NCI-H226 (cell line): ENCODE results near the gene SRF.

Source experiments
- DNase-seq: peaks from one replicate; pipeline ENCODE4 v3.0.0-alpha.2; 2015

The SRF gene

GRCh38 chr6:43184268-43184985, 13.4 kb downstream of the SRF start:
- DNase-seq = no peak

DNA sequence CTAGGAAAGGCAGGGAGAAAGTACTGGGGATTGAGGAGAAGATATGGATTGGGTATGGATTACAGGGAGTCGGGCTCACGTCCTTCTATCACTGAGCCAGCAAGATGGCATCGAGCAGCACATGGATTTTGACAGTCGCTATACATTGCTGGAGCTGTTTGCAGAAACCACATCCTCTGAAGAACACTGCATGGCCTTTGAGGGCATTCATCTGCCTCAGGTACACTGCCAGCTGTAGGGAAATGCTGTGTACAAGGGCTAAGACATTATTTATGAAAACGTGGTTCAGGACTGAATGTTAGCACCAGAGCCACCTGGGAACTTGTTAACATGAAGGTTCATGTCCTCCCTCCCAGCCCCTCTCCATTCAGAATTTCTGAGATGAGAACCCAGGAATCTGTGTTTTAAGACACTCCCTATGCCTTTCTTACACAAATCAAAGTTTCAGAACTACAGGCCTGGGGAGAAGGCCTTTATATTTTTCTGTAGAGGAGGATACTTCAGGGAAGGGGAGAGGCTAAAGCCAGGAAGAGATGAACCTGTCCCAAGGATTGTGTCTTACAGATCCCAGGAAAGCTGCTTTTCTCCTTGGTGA, 14.4 kb downstream of the SRF start:
- no peak for DNase-seq

DNA sequence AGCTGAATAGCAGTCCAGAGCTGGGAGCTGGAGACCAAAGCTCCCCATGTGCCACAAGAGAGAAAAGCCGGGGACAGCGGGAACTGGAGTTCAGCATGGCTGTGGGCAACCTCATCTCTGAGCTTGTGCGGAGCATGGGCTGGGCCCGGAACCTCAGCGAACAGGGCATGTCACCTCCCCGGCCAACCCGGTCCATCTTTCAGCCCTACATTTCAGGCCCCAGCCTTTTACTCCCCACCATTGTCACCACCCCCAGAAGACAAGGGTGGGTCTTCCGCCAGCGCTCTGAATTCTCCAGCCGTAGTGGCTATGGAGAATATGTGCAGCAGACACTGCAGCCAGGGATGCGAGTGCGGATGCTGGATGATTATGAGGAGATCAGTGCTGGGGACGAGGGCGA, 14.9 kb downstream of the SRF start:
- DNase-seq = no peak

DNA sequence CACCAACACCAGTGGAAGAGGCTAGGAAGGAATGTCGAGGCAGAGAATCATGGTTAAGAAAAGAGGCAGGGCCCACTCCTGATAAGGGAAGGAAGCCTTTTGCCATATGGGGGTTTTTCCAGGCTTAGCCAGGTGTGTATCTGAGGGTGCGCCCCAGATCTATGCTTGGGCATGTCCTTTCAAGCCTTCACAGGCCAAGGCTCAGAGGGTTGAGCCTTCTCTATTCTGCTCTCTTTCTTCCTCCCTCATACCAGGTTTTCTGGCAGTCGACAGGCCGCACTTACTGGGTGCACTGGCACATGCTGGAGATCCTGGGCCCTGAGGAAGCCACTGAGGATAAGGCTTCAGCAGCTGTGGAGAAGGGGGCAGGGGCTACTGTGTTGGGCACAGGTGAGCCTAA, 15.6 kb downstream of the SRF start:
- DNase-seq = no peak

GRCh38 chr6:43187821-43188220, 16.8 kb downstream of the SRF start:
- no peak for DNase-seq

DNA sequence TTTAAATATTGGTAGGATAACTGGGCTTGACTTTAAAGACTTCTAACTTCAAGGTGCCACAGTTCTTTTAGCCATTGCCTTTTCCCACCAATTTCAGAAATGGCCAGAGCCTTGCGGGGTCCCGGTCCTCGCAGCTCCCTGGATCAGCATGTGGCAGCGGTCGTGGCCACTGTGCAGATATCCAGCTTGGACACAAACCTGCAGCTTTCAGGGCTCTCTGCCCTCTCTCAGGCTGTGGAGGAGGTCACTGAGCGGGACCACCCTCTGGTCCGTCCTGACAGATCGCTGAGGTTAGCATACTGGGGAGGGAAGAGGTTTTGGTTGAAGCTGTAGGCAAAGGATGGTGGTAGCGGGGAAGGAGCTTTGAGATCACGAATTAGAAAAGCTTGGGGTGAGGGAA, 17.4 kb downstream of the SRF start:
- DNase-seq = no peak

DNA sequence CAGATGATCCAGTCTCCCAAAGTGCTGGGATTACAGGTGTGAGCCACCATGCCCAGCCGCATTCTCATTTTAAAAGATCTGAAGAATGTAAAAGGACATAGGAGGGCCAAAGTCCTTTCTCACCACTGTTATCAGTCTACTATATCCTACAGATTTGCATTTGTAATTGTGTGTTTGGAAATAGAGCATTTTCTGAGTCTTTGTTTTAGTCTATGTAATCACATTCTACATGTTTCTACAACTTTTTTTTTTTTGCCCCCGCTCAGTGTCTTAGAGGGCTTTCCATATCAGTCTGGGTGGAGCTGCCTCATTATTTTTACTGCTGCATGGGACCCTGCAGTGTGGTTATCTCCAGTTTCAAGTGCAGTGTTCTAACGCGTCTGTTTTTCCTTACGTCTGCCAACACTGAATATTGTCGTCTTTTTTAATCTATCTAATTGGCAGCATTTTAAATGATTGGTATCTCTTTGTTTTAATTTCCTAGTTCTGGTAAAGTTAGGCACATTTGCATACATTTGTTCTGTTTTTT, 18.8 kb downstream of the SRF start:
- no peak for DNase-seq

GRCh38 chr6:43192911-43193310, 21.8 kb downstream of the SRF start:
- DNase-seq = no peak

GRCh38 chr6:43193929-43194328, 22.9 kb downstream of the SRF start:
- DNase-seq = no peak

GRCh38 chr6:43196337-43196736, 25.3 kb downstream of the SRF start:
- DNase-seq = no peak

- no peak for DNase-seq
Measured at GRCh38 chr6:43199912-43200311, 28.8 kb downstream of the SRF start.

DNA sequence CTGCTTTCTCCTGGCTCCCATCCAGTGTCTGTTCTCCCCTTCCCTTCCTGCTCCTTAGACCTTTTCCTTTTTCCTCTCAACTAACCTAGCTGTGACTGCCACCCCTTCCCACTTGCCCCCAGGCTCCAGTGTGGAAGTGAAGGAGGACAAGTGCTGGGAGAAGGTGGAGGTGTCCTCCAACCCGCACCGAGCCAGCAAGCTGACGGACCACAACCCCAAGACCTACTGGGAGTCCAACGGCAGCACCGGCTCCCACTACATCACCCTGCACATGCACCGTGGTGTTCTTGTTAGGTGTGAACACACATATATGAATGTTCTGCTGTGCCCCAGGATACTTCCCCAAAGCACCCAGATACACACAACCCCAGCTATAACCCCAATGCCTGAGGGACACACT, 29.5 kb downstream of the SRF start:
- no peak for DNase-seq

GRCh38 chr6:43202451-43202850, 31.4 kb downstream of the SRF start:
- DNase-seq = no peak

GRCh38 chr6:43203029-43203717, 32.1 kb downstream of the SRF start:
- no peak for DNase-seq

DNA sequence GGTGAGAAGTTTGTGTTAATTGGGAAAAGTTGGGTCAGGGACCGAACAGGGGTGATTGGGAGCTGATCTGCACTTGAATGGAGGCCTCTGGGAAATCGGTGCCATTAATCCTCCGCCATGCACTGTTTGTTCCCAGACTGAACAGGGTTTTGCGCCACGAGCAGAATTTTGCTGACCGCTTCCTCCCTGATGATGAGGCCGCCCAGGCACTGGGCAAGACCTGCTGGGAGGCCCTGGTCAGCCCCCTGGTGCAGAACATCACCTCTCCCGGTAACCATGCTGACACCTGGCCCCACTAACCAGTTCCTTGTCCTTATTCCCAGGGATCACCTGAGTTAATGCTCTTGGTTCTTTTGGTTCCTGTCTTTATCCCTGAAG, 32.6 kb downstream of the SRF start:
- no peak for DNase-seq

DNA sequence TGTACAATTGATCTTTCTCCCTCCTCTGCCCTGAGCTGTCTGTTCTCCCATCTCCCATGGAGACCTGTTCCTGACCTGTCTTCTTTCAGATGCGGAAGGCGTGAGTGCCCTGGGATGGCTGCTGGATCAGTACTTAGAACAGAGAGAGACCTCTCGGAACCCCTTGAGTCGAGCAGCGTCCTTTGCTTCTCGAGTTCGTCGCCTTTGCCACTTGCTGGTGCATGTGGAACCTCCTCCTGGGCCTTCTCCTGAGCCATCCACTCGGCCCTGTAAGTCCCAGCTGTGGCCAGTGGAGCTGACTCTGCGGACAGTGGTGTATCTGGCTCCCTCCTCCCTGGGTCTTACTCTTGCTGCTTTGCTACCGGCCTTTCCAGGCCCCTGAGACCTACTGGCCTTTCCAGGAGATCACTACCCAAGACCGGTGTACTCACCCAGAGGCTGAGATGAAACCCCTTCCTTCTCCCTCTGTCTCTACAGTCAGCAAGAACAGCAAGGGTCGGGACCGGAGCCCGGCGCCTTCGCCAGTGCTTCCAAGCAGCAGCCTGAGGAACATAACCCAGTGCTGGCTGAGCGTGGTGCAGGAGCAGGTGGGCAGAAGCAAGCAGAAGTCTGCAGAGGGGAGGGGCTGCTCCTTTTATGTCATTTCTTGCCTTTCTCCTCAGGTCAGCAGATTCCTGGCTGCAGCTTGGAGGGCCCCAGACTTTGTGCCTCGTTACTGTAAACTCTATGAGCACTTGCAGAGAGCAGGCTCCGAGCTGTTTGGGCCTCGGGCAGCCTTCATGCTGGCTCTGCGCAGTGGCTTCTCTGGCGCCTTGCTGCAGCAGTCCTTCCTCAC, 33.4 kb downstream of the SRF start:
- DNase-seq = no peak

- DNase-seq = no peak
Measured at GRCh38 chr6:43205849-43206248, 34.8 kb downstream of the SRF start.

DNA sequence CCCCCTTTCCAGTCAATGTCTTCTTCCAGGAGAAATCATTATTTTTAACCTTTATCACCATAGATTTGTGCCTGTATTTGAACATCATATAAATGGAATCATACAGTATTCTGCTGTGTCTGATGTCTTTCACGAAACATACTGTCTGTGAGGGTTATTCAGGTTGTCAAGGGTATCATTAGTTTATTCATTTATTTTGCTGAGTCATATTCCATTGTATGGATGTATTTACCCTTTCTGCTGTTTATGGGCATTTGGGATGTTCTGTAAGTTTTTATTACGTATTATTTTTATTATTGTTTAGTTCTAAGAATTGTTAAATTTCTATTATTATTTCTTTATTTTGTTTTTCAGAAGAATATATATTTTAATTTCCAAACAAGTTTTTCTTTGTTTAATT, 36.2 kb downstream of the SRF start:
- no peak for DNase-seq

DNA sequence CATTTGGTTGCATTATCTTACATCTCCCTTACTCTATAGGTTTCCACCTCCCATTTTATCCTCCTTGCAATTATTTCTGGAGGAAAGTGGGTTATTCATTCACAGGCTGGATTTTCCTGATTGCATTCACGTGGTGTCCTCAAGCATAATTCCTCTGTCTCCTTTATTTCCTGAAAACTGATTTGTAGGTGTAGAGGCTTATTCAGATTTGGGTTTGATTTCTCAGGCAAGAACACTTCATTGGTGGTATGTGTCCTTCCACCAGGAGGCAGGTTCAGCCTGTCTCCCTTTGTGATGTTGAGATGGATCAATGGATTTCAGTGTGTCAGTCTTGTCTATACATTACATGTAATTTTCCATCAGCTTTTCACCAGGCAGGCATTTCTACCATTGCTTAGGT, 40.9 kb downstream of the SRF start:
- DNase-seq = no peak

GRCh38 chr6:43213431-43213830, 42.4 kb downstream of the SRF start:
- DNase-seq = no peak

GRCh38 chr6:43215066-43215465, 44.0 kb downstream of the SRF start:
- no peak for DNase-seq

DNA sequence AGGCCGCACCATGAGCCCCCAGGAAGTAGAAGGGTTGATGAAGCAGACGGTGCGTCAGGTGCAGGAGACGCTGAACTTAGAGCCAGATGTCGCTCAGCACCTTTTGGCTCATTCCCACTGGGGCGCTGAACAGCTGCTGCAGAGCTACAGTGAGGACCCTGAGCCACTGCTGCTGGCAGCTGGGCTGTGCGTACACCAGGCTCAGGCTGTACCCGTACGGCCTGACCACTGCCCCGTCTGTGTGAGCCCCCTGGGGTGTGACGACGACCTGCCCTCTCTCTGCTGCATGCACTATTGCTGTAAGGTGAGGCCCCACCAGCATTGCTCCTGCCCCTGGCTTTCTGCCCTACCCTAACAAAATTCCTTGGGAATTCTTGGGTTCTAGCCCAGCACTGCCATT, 45.1 kb downstream of the SRF start:
- DNase-seq = no peak

- no peak for DNase-seq
Measured at GRCh38 chr6:43217351-43217750, 46.3 kb downstream of the SRF start.
